ENCODE measurements around the gene ICA1L. TPM values are rescaled to one million over a fixed set of nuclear protein-coding genes. Genes with fewer than 3 reads are reported as not detected.
A peak's percentile ranks its signal among the peaks of the same experiment; 100 is the strongest.
"Not testable (repeated sequence)": the region's sequence is repeated elsewhere in the genome, so short reads cannot be mapped to it uniquely, and the experiment has no call there.

Gene ICA1L
- total RNA-seq, 1 donor from 2014 or later: 2.7 TPM

GRCh38 chr2:202808754-202809153 is 62.8 kb downstream of the ICA1L start:
- Histone ChIP-seq H3K79me2 (ENCODE audit: insufficient read depth, low read length) (no peaks in the 10 kb centered on the region), H4K20me1 (ENCODE audit: insufficient read depth, low read length) (no peaks in the 10 kb centered on the region), H3K4me3 (ENCODE audit: insufficient read depth, low read depth, low read length) (no peak overlapping the region), H3K4me2 (ENCODE audit: low read length) (no peak overlapping the region), H3K27ac (ENCODE audit: low read depth, low read length) (no peak overlapping the region), H2AFZ (ENCODE audit: low read depth, low read length) (no peak overlapping the region), H3K4me1 (ENCODE audit: insufficient read depth, low read length) (no peaks in the 10 kb centered on the region), H3K36me3 (ENCODE audit: insufficient read depth, low read length) (no peaks in the 10 kb centered on the region), H3K9me3 (ENCODE audit: insufficient read depth, low read depth, low read length) (no peaks in the 10 kb centered on the region), H3K27me3 (ENCODE audit: insufficient read depth, low read length) (no peaks in the 10 kb centered on the region), H3K9ac (ENCODE audit: low read length) (no peak overlapping the region)
- Mint-ChIP-seq H3K27me3 (ENCODE audit: low read depth, unreplicated experiment) (no peaks in the 10 kb centered on the region), H3K27ac (ENCODE audit: unreplicated experiment) (no peak overlapping the region), H3K9me3 (ENCODE audit: unreplicated experiment) (no peaks in the 10 kb centered on the region), H3K4me3 (ENCODE audit: unreplicated experiment) (no peak overlapping the region), H3K4me1 (ENCODE audit: low read depth, unreplicated experiment) (no peaks in the 10 kb centered on the region), H3K36me3 (ENCODE audit: low read depth, unreplicated experiment) (peaks cover 5% of the 10 kb centered on the region)
- TF ChIP-seq EZH2 (IDR thresholded peaks at IDR 0.05; ENCODE audit: insufficient read depth, low read length): no peak
- no peak for FAIRE-seq
- no peak for DNase-seq (ENCODE audit: low read depth)

GRCh38 chr2:202807431-202808138 is 64.0 kb downstream of the ICA1L start:
- not testable (repeated sequence) for H3K4me1 Mint-ChIP-seq (ENCODE audit: low read depth, unreplicated experiment); H3K9me3 ChIP-seq (ENCODE audit: insufficient read depth, low read depth, low read length); H3K27ac Mint-ChIP-seq (ENCODE audit: unreplicated experiment); H3K4me3 Mint-ChIP-seq (ENCODE audit: unreplicated experiment); H3K9me3 Mint-ChIP-seq (ENCODE audit: unreplicated experiment); H4K20me1 ChIP-seq (ENCODE audit: insufficient read depth, low read length); H2AFZ ChIP-seq (ENCODE audit: low read depth, low read length); H3K27me3 ChIP-seq (ENCODE audit: insufficient read depth, low read length); H3K27me3 Mint-ChIP-seq (ENCODE audit: low read depth, unreplicated experiment); H3K36me3 Mint-ChIP-seq (ENCODE audit: low read depth, unreplicated experiment); H3K27ac ChIP-seq (ENCODE audit: low read depth, low read length); H3K4me1 ChIP-seq (ENCODE audit: insufficient read depth, low read length); H3K9ac ChIP-seq (ENCODE audit: low read length); H3K79me2 ChIP-seq (ENCODE audit: insufficient read depth, low read length); H3K4me3 ChIP-seq (ENCODE audit: insufficient read depth, low read depth, low read length); H3K36me3 ChIP-seq (ENCODE audit: insufficient read depth, low read length)
- peak overlapping the region; percentile 6 for H3K4me2 ChIP-seq (ENCODE audit: low read length)
- DNase-seq (ENCODE audit: low read depth) (peak; percentile 77), FAIRE-seq (peak; percentile 23)

GRCh38 chr2:202805911-202806310 is 65.7 kb downstream of the ICA1L start:
- H3K9me3 Mint-ChIP-seq (ENCODE audit: unreplicated experiment); FAIRE-seq; H3K36me3 Mint-ChIP-seq (ENCODE audit: low read depth, unreplicated experiment): not testable (repeated sequence)

GRCh38 chr2:202797944-202798343 is 73.6 kb downstream of the ICA1L start:
- H3K9me3 Mint-ChIP-seq (ENCODE audit: unreplicated experiment): no peaks in the 10 kb centered on the region
- H3K79me2 ChIP-seq (ENCODE audit: insufficient read depth, low read length): no peaks in the 10 kb centered on the region
- no peak overlapping the region for H3K4me3 ChIP-seq (ENCODE audit: insufficient read depth, low read depth, low read length)
- H2AFZ ChIP-seq (ENCODE audit: low read depth, low read length): no peak overlapping the region
- TF ChIP-seq EZH2 (IDR thresholded peaks at IDR 0.05; ENCODE audit: insufficient read depth, low read length) (no peak), CTCF (IDR thresholded peaks at IDR 0.05; ENCODE audit: insufficient read depth, low read depth, low read length) (no peak)
- H3K9ac ChIP-seq (ENCODE audit: low read length): no peak overlapping the region
- FAIRE-seq (no peak), DNase-seq (ENCODE audit: low read depth) (no peak)
- no peaks in the 10 kb centered on the region for H3K27me3 ChIP-seq (ENCODE audit: insufficient read depth, low read length)
- H3K4me1 ChIP-seq (ENCODE audit: insufficient read depth, low read length): no peaks in the 10 kb centered on the region
- no peak overlapping the region for H3K4me2 ChIP-seq (ENCODE audit: low read length)
- H3K27ac Mint-ChIP-seq (ENCODE audit: unreplicated experiment): no peak overlapping the region
- no peaks in the 10 kb centered on the region for H3K36me3 ChIP-seq (ENCODE audit: insufficient read depth, low read length)
- no peaks in the 10 kb centered on the region for H3K4me1 Mint-ChIP-seq (ENCODE audit: low read depth, unreplicated experiment)
- H3K9me3 ChIP-seq (ENCODE audit: insufficient read depth, low read depth, low read length): no peaks in the 10 kb centered on the region
- no peak overlapping the region for H3K4me3 Mint-ChIP-seq (ENCODE audit: unreplicated experiment)
- no peaks in the 10 kb centered on the region for H3K27me3 Mint-ChIP-seq (ENCODE audit: low read depth, unreplicated experiment)
- H3K36me3 Mint-ChIP-seq (ENCODE audit: low read depth, unreplicated experiment): peaks cover 5% of the 10 kb centered on the region
- no peak overlapping the region for H3K27ac ChIP-seq (ENCODE audit: low read depth, low read length)
- no peaks in the 10 kb centered on the region for H4K20me1 ChIP-seq (ENCODE audit: insufficient read depth, low read length)

More at GRCh38 chr2:202805911-202806310, 65.7 kb downstream of the ICA1L start:
- H3K27ac ChIP-seq (ENCODE audit: low read depth, low read length); H3K27me3 Mint-ChIP-seq (ENCODE audit: low read depth, unreplicated experiment); H3K27me3 ChIP-seq (ENCODE audit: insufficient read depth, low read length); H3K4me1 Mint-ChIP-seq (ENCODE audit: low read depth, unreplicated experiment); H2AFZ ChIP-seq (ENCODE audit: low read depth, low read length); H3K36me3 ChIP-seq (ENCODE audit: insufficient read depth, low read length); H3K9ac ChIP-seq (ENCODE audit: low read length); H4K20me1 ChIP-seq (ENCODE audit: insufficient read depth, low read length); H3K79me2 ChIP-seq (ENCODE audit: insufficient read depth, low read length); H3K4me3 ChIP-seq (ENCODE audit: insufficient read depth, low read depth, low read length); H3K4me3 Mint-ChIP-seq (ENCODE audit: unreplicated experiment); H3K4me1 ChIP-seq (ENCODE audit: insufficient read depth, low read length); DNase-seq (ENCODE audit: low read depth); H3K27ac Mint-ChIP-seq (ENCODE audit: unreplicated experiment); H3K9me3 ChIP-seq (ENCODE audit: insufficient read depth, low read depth, low read length); H3K4me2 ChIP-seq (ENCODE audit: low read length): not testable (repeated sequence)

Data from astrocyte (in vitro differentiated cells and primary cell).